Measurements from ENCODE around the gene IYD.

- TF ChIP-seq EZH2 (IDR thresholded peaks at IDR 0.05; ENCODE audit: insufficient read depth, poor library complexity, severe bottlenecking) (no peak), EZH2phosphoT487 (IDR thresholded peaks at IDR 0.05; ENCODE audit: insufficient read depth, low read depth) (no peak)
Observed at GRCh38 chr6:150430815-150431214, 62.0 kb downstream of the IYD start.
